GM12875 (cell line): ENCODE data around the gene ZFP36L1.

Experiments
- H3K4me3 ChIP-seq: one replicate; pipeline ENCODE4 v1.5.1; 2011; ENCODE audit warnings: low read depth, low read length, control low read depth
- CTCF ChIP-seq: IDR thresholded peaks from 2 replicates; pipeline ENCODE4 v1.5.1; 2011; ENCODE audit warnings: low read depth, mild to moderate bottlenecking, control low read depth, inconsistent platforms, low read length, moderate library complexity, borderline replicate concordance; ENCODE audit not compliant: insufficient read depth

The ZFP36L1 gene

GRCh38 chr14:68782091-68782981 is 10.5 kb downstream of the ZFP36L1 start:
- H3K4me3 ChIP-seq: no peak overlapping the region
- no peak for TF ChIP-seq CTCF

- H3K4me3 ChIP-seq: no peak overlapping the region
- TF ChIP-seq CTCF: no peak
Measured at GRCh38 chr14:68781161-68782021, 11.5 kb downstream of the ZFP36L1 start.

DNA sequence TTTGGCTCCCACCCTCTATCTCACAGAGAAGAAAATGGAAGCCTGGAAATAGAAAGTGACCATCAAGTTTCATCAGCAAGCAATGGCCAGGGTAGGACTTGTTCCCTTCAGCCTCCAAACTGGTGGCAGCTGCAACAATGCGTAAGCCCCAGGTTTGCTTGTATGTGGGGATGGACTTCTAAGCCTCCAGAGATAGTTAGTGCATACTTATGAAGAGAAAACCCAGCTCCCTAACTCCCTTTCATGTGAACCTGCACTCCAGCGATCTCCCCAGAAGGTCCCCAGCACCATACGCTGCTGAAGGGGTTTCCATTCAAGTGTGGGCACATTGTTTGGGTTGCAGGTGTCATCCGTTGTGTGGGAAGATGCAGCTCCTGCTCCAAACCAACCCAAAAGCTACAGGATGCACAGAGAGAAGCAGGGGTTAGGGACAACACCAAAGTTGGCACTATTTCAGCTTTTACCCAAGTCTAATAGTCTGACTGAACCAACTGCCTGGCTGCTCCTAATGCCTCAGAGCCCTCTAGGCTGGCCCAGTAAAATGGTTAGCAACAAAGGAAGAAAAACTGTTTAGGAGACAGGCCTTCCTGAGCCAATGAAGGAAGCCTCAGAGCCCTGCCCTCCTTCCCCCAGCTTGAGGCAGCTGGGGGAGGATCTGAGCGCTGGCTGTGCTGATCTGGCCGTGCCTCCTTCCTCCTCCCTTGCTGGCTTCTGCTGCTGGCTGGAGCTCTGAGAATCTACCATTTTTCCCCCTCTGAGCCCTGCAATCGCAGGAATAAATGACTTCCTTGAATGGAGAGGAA is 12.3 kb downstream of the ZFP36L1 start:
- no peak overlapping the region for H3K4me3 ChIP-seq
- TF ChIP-seq CTCF: no peak

DNA sequence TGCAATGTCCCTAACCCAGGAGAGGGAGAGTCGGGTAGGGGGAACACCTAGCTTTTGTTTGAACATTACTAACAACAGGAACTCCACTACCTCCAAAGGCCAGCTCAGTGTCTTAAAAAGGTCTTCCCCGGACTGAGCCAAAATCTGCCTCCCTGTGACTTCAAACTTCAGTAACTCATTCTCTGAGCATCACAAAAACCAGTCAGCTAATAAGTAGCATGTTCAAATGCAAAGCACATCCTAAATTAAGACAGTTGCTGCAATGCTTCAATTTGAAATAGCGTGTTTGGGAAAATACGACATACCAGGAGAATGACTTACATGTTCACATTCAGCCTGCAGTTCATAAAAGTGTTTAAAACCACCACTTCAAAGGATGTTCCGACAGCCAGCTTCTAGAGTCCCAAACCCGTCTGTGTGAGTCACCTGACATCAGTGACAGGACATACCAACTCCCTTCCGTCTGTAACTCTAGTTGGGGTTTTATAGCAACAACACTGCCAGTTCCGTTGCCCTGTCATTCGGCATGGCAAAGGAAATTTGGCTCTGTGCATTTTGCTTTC is 13.0 kb downstream of the ZFP36L1 start:
- no peak overlapping the region for H3K4me3 ChIP-seq

DNA sequence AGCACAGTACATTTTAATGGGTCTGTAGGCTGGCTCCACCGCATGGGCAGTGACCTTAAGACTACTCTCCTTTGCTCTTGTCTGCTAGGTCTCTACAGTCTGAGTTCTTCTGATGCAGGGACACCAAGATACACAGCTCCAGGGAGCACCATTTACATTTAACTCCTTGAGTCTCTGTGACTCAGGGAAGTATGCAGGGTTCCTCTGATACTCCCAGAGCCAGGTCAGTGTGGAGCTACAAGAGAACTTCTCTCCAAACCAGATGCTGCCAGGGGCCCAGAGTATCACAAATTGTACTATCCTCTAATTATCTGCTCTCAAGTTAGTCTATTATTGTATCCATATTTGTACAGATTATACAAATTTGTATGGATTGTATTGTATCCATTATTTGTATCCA is 15.2 kb downstream of the ZFP36L1 start:
- H3K4me3 ChIP-seq: no peak overlapping the region
- TF ChIP-seq CTCF: no peak

More for the DNA sequence above, 13.0 kb downstream of the ZFP36L1 start:
- TF ChIP-seq CTCF: no peak

GRCh38 chr14:68775614-68776126 is 17.2 kb downstream of the ZFP36L1 start:
- no peak overlapping the region for H3K4me3 ChIP-seq
- TF ChIP-seq CTCF: 0 out of 2 replicates have a peak, but pooled peaks have one; percentile 18
